H9 (cell line): Measurements from ENCODE around the gene CHN2. TPM values are rescaled to one million over a fixed set of nuclear protein-coding genes. Genes with fewer than 3 reads are reported as not detected.

ENCODE experiments used
- DNase-seq: peaks from one replicate; pipeline ENCODE4 v3.0.0-alpha.2; 2017
- H2AFZ ChIP-seq: one replicate; pipeline ENCODE4 v1.6.1; 2013; ENCODE audit warnings: mild to moderate bottlenecking, low read length, control low read depth, moderate library complexity
- H2AK5ac ChIP-seq: 2 replicates; pipeline ENCODE4 v1.6.1; 2013; ENCODE audit warnings: low read length, control low read depth, mixed read lengths; ENCODE audit not compliant: insufficient read length
- H2BK120ac ChIP-seq: one replicate; pipeline ENCODE4 v1.6.1; 2013; ENCODE audit warnings: low read depth, mild to moderate bottlenecking, low read length, control low read depth, inconsistent platforms; ENCODE audit not compliant: poor library complexity, severe bottlenecking
- H2BK12ac ChIP-seq: 2 replicates; pipeline ENCODE4 v1.6.1; 2013; ENCODE audit warnings: low read length, control low read depth, mixed read lengths, low read depth; ENCODE audit not compliant: insufficient read length
- H2BK15ac ChIP-seq: 2 replicates; pipeline ENCODE4 v1.6.1; 2013; ENCODE audit warnings: low read depth, low read length, control low read depth
- H2BK20ac ChIP-seq: one replicate; pipeline ENCODE4 v1.6.1; 2013; ENCODE audit warnings: low read depth, mild to moderate bottlenecking, low read length, control low read depth, inconsistent platforms; ENCODE audit not compliant: poor library complexity, severe bottlenecking
- H2BK5ac ChIP-seq: 2 replicates; pipeline ENCODE4 v1.6.1; 2013; ENCODE audit warnings: low read length, control low read depth, mixed read lengths; ENCODE audit not compliant: insufficient read length
- H3K14ac ChIP-seq: 2 replicates; pipeline ENCODE4 v1.6.1; 2013; ENCODE audit warnings: low read length, control low read depth; ENCODE audit not compliant: insufficient read depth
- H3K18ac ChIP-seq: 2 replicates; pipeline ENCODE4 v1.6.1; 2013; ENCODE audit warnings: low read depth, mild to moderate bottlenecking, mixed read lengths, low read length, control low read depth; ENCODE audit not compliant: insufficient read length
- H3K23ac ChIP-seq: 2 replicates; pipeline ENCODE4 v1.6.1; 2013; ENCODE audit warnings: low read length, control low read depth, mixed read lengths, low read depth; ENCODE audit not compliant: insufficient read length
- H3K23me2 ChIP-seq: 2 replicates; pipeline ENCODE4 v1.6.1; 2013; ENCODE audit warnings: low read depth, mild to moderate bottlenecking, mixed read lengths, low read length, control low read depth; ENCODE audit not compliant: insufficient read length, poor library complexity, severe bottlenecking
- H3K27ac ChIP-seq: 2 replicates; pipeline ENCODE4 v1.5.1; 2013; ENCODE audit warnings: low read length, control low read depth, mixed read lengths, low read depth; ENCODE audit not compliant: insufficient read length
- H3K27me3 ChIP-seq: 2 replicates; pipeline ENCODE4 v1.6.1; 2013; ENCODE audit warnings: low read length, control low read depth, inconsistent platforms; ENCODE audit not compliant: insufficient read depth
- H3K4ac ChIP-seq: 2 replicates; pipeline ENCODE4 v1.6.1; 2013; ENCODE audit warnings: low read depth, mild to moderate bottlenecking, control low read depth, inconsistent platforms, low read length, moderate library complexity
- H3K4me1 ChIP-seq: 2 replicates; pipeline ENCODE4 v1.6.1; 2013; ENCODE audit warnings: low read length, control low read depth, inconsistent platforms; ENCODE audit not compliant: insufficient read depth
- H3K4me2 ChIP-seq: 2 replicates; pipeline ENCODE4 v1.6.1; 2013; ENCODE audit warnings: low read length, control low read depth, mixed read lengths; ENCODE audit not compliant: insufficient read length, insufficient read depth
- H3K56ac ChIP-seq: 2 replicates; pipeline ENCODE4 v1.6.1; 2013; ENCODE audit warnings: low read depth, mild to moderate bottlenecking, mixed read lengths, low read length, control low read depth; ENCODE audit not compliant: insufficient read length
- H3K79me1 ChIP-seq: 2 replicates; pipeline ENCODE4 v1.6.1; 2013; ENCODE audit warnings: low read depth, mild to moderate bottlenecking, moderate library complexity, low read length, control low read depth, inconsistent platforms; ENCODE audit not compliant: insufficient read depth, poor library complexity, severe bottlenecking
- H3K79me2 ChIP-seq: 2 replicates; pipeline ENCODE4 v1.6.1; 2013; ENCODE audit warnings: low read length, control low read depth, inconsistent platforms; ENCODE audit not compliant: insufficient read depth
- H3K9ac ChIP-seq: 2 replicates; pipeline ENCODE4 v1.6.1; 2013; ENCODE audit warnings: low read length, control low read depth, mixed read lengths; ENCODE audit not compliant: insufficient read length; ENCODE audit errors: extremely low read depth
- H3K9me3 ChIP-seq: one replicate; pipeline ENCODE4 v1.6.1; 2013; ENCODE audit warnings: low read depth, low read length, inconsistent platforms; ENCODE audit not compliant: control insufficient read depth
- H3T11ph ChIP-seq: one replicate; pipeline ENCODE4 v1.6.1; 2013; ENCODE audit warnings: mild to moderate bottlenecking, low read length, control low read depth, inconsistent platforms
- H4K20me1 ChIP-seq: one replicate; pipeline ENCODE4 v1.6.1; 2013; ENCODE audit not compliant: control insufficient read depth, insufficient read length, insufficient read depth
- H4K5ac ChIP-seq: 2 replicates; pipeline ENCODE4 v1.6.1; 2013; ENCODE audit warnings: low read depth, mild to moderate bottlenecking, mixed read lengths, low read length, control low read depth; ENCODE audit not compliant: insufficient read length
- H4K8ac ChIP-seq: replicated peaks from 2 replicates; pipeline ENCODE4 v1.6.1; 2013; ENCODE audit warnings: low read length, control low read depth, mixed read lengths, low read depth; ENCODE audit not compliant: insufficient read length
- H4K91ac ChIP-seq: 2 replicates; pipeline ENCODE4 v1.6.1; 2013; ENCODE audit warnings: low read depth, mild to moderate bottlenecking, moderate library complexity, mixed read lengths, low read length, control low read depth; ENCODE audit not compliant: insufficient read length
- H3K27ac Mint-ChIP-seq, 3 experiments: 2 replicates in 2 of 3; 3 replicates in 1 of 3; pipeline ENCODE4 v1.8.0; 2020 to 2021; ENCODE audit warnings: mixed read lengths in 3 of 3, mild to moderate bottlenecking in 1 of 3, moderate library complexity in 1 of 3
- H3K27me3 Mint-ChIP-seq: 2 replicates; pipeline ENCODE4 v1.8.0; 2021; ENCODE audit warnings: low read depth, mild to moderate bottlenecking, moderate library complexity, mixed read lengths
- H3K36me3 Mint-ChIP-seq, 3 experiments: 2 replicates in 2 of 3; 3 replicates in 1 of 3; pipeline ENCODE4 v1.8.0; 2020 to 2021; ENCODE audit warnings: low read depth in 3 of 3, mixed read lengths in 3 of 3; ENCODE audit not compliant: insufficient read depth in 1 of 3
- H3K4me1 Mint-ChIP-seq, 2 experiments: 2 replicates each; pipeline ENCODE4 v1.8.0; 2020; ENCODE audit warnings: mixed read lengths in 2 of 2
- H3K4me3 Mint-ChIP-seq, 2 experiments: 2 replicates in 1 of 2; 3 replicates in 1 of 2; pipeline ENCODE4 v1.8.0; 2020 to 2021; ENCODE audit warnings: mild to moderate bottlenecking in 2 of 2, mixed read lengths in 2 of 2, moderate library complexity in 1 of 2
- H3K9me3 Mint-ChIP-seq, 2 experiments: 2 replicates in 1 of 2; 3 replicates in 1 of 2; pipeline ENCODE4 v1.8.0; 2020; ENCODE audit warnings: mild to moderate bottlenecking in 2 of 2, mixed read lengths in 2 of 2, moderate library complexity in 1 of 2
- CTCF ChIP-seq: fragments of 200-600 bp; sonication (generic); conservative IDR thresholded peaks from 3 replicates; pipeline ENCODE4 v1.8.0; 2021; ENCODE audit warnings: antibody characterized with exemption, mild to moderate bottlenecking
- whole genome bisulfite sequencing: extraction: QIAGEN DNeasy Blood & Tissue Kit; methylation state at CpG from one replicate; pipeline ENCODE4 v1.1.7; 2013; ENCODE audit warnings: missing lambda C conversion rate, low lambda C conversion rate, mixed read lengths; ENCODE audit not compliant: insufficient read length; ENCODE audit errors: extremely low coverage; 5-methylcytosine and 5-hydroxymethylcytosine counted together
- total RNA-seq: library from RNA; stranded (reverse); gene quantifications from 2 replicates; pipeline ENCODE4 v1.2.1, GENCODE V29; 2021

CHN2 gene
- total RNA-seq, 1 experiment from 2014 or later, result 3.3 TPM

- no peak overlapping the region for H2BK120ac ChIP-seq
- H3K18ac ChIP-seq, result no peak overlapping the region
- H2BK12ac ChIP-seq, result no peak overlapping the region
- no peak overlapping the region for H3T11ph ChIP-seq
- no peaks in the 10 kb centered on the region for H3K79me2 ChIP-seq
- no peak for DNase-seq
- H3K27ac ChIP-seq, result no peak overlapping the region
- no peak overlapping the region for H2BK20ac ChIP-seq
- no peaks in the 10 kb centered on the region for H3K27me3 Mint-ChIP-seq
- H3K14ac ChIP-seq, result no peak overlapping the region; the same call in 1 of the 2 replicates
- no peaks in the 10 kb centered on the region for H3K9me3 ChIP-seq
- H3K23ac ChIP-seq, result no peak overlapping the region
- no peaks in the 10 kb centered on the region for H4K20me1 ChIP-seq
- no peak overlapping the region for H3K4me2 ChIP-seq
- H3K36me3 Mint-ChIP-seq, result no peaks in the 10 kb centered on the region
- H2AFZ ChIP-seq, result no peak overlapping the region
- no peaks in the 10 kb centered on the region for H3K27me3 ChIP-seq
- no peak overlapping the region for H3K4me3 Mint-ChIP-seq
- no peak overlapping the region for H3K27ac Mint-ChIP-seq
- H3K23me2 ChIP-seq, result no peaks in the 10 kb centered on the region
- no peak overlapping the region for H3K4ac ChIP-seq
- no peak overlapping the region for H3K56ac ChIP-seq
- H4K8ac ChIP-seq, result no peak overlapping the region
- H2BK15ac ChIP-seq, result no peak overlapping the region
- no peak overlapping the region for H4K91ac ChIP-seq
- H3K9ac ChIP-seq, result no peak overlapping the region
- TF ChIP-seq CTCF, result no peak
- peaks cover 15% of the 10 kb centered on the region for H3K4me1 ChIP-seq
- peaks cover 37 to 41% of the 10 kb centered on the region in 2 experiments for H3K4me1 Mint-ChIP-seq
- no peak overlapping the region for H4K5ac ChIP-seq
- no peak overlapping the region for H2BK5ac ChIP-seq
- H3K9me3 Mint-ChIP-seq, result no peaks in the 10 kb centered on the region
- H2AK5ac ChIP-seq, result no peak overlapping the region
- no CpG with 5 or more reads among the region's 9 CpGs for WGBS
- no peaks in the 10 kb centered on the region for H3K79me1 ChIP-seq
Measured at GRCh38 chr7:29272057-29272456, 77.5 kb downstream of the CHN2 start.
